HL-60 (cell line): Measurements from ENCODE around the gene HNRNPL.

ENCODE experiments used
- CTCF ChIP-seq: IDR thresholded peaks from one replicate; pipeline ENCODE4 v1.5.1; 2011; ENCODE audit warnings: low read length, control low read depth, inconsistent platforms; ENCODE audit not compliant: insufficient read depth
- GABPA ChIP-seq: IDR thresholded peaks from 2 replicates; pipeline ENCODE4 v1.6.1; 2012; ENCODE audit warnings: low read depth
- POLR2AphosphoS5 ChIP-seq: IDR thresholded peaks from 2 replicates; pipeline ENCODE4 v1.6.1; 2012; ENCODE audit warnings: low read depth
- REST ChIP-seq: IDR thresholded peaks from 2 replicates; pipeline ENCODE4 v1.6.1; 2012; ENCODE audit warnings: low read depth; ENCODE audit not compliant: insufficient replicate concordance
- SPI1 ChIP-seq: IDR thresholded peaks from 2 replicates; pipeline ENCODE4 v1.6.1; 2012; ENCODE audit warnings: low read depth, mild to moderate bottlenecking, borderline replicate concordance

DNA sequence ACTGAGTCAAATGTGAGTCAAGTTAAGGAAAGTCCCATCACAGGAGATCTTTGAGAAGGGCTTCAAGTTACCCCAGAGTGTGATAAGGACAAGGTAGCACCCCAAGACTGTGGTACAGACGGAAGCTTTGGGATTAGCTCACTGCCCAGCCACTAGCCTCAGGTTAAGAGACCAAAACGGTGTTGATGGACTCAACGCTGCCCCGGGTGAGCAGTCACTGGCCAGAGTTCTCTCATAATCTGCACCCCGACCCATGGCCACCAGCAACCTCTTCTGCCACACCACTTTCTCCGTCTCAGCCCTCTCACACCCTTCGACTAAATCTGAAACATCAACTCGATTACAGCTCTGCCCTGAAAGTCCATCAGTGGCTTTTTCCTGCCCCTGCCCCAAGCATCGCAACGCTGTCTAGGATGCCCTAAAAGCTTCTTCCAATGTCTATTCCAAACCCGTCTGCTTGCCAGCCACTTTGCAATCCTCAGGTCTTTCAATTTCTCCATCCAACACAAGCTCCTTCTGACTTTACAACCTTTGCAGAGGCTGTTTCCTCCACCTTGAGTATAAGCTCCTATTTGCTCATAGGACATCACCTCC is 5.6 kb downstream of the HNRNPL start:
- TF ChIP-seq CTCF, result no peak
- TF ChIP-seq REST, result no peak
- no peak for TF ChIP-seq POLR2AphosphoS5
- TF ChIP-seq GABPA, result no peak
- TF ChIP-seq SPI1, result no peak
